ENCODE results near the gene MICU2.

MICU2 gene

DNA sequence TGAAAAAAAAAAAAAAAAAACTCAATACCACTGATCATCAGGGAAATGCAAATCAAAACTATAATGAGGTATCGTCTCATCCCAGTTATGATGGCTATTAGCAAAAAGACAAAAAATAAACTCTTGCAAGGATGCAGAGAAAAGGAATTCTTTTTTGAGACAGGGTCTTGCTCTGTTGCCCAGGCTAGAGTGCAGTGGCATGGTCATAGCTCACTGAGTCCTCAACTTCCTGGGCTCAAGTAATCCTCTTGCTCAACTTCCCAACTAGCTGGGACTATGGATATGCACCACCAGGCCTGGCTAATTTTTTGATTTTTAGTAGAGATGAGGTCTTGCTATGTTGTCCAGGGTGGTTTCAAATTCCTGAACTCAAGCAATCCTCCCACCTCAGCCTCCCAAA, 59.5 kb downstream of the MICU2 start:
- DNase-seq = no peak

DNA sequence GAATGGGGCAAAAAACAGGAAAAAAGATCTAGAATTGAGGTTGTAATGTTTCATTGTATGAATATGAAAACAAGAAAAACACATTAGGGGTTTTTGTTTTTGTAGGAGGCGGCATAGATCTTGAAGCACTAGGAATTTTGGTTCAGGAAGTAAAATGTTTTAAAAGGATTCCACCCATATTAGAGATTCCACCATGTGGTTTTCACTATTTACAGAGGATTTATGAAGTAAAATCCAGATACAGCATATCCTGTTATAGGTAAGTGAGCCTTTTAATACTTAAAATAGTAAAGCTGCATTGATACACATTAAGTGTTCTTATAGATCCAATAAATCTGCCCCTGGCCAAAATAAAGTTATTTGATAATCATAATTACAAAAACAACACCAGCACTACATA, 61.4 kb downstream of the MICU2 start:
- DNase-seq = no peak

DNA sequence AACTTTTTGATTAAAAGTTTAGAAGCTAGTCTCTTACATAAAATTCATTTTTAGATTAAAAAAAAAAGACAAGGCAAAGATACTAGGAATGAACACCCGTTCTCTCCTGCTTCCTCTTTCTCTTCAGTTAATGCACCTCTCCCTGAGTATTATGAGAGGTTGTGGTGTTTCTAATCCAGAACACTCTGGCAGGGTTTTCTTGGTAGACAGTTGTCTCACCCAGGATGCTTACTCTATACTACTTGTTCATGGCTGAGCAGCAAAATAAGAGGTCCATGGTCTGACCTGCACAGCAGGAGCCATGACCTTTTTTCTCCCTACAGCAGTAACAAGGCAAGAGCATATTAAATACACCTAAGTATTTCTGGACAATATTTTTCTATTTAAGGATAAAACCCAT, 62.0 kb downstream of the MICU2 start:
- DNase-seq = no peak

DNA sequence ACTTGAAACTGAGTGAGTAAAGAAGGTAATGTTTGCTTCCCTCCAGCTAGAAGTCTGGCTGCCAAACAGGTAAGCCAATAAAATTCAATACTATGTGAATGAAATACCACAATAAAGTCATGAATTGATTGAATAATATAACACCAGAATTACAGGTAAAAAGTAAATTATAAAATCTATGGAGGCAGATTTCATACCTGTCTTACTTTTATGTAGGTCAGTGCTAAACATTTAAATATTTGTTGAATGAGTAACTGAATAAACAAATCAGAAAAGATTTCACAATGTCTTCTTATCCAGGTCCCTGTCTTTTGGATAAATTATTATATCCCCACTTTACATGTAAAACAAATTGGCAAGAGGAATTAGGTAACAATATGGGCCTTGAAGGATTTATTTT, 62.7 kb downstream of the MICU2 start:
- no peak for DNase-seq

DNA sequence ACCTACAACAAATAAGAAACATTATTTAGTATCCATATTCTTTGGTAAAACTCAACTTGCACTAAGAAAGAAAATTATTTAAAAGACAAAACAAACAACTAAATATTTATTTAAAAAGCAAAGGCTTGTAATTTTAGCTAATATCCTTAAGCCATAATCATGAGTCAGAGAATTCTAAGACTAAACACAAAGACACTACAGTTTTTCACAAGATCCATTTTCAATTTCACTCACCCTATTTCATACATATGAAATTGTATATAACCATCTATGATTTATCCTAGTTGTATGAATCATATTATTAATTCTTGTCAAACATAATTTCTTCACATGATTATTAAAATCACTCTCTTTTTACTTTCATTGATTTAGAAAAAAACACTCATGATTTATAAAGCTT, 64.3 kb downstream of the MICU2 start:
- DNase-seq = no peak

DNA sequence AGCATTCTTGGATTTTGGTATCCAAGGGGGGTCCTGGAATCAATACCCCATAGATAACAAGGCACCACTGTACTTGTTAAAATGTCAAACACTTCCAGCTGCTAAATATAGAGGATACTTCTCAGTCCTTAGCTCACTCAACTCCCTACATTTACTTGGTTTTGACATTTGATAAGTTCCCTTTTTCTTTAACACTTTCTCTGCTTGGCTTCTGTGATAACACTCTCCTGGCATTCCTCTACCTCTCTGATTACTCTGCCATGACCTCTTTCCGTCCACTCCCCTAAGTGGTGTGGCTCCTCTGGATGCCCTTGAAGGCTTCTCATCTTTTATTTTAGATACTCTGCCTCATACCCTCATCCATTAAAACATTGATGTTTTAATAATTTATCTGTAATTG, 65.2 kb downstream of the MICU2 start:
- no peak for DNase-seq

DNA sequence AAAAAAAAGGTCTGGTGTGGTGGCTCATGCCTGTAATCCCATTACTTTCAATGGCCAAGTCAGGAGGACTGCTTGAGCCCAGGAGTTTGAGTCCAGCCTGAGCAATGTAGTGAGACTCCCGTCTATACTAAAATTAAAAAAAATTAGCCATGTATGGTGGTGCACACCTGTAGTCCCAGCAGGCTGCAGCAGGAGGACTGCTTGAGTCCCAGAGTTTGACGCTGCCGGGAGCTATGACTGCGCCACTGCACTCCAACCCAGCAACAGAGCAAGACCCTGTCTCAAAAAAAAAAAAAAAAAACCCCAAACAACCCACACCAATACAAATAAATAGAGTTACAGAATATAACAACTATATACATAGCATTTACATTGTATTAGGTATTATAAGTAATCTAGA, 65.7 kb downstream of the MICU2 start:
- no peak for DNase-seq

DNA sequence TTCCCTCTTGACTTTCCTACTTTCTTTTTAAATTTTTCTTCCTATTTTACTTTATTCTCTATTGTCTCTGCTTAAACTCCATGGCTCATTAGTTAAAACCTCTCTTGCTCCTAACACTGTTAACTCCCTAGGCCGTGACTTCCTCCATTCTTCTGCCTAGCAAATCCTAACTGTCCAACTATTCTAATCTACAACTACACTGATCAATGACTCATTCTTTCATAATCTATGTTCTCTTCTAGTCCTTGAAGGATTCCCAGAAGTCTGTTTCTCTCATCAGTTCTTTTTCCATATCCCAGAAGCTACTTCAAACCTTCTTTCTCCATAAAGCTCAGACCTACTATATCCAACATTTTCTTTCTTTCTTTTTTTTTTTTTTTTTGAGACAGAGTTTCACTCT, 66.9 kb downstream of the MICU2 start:
- no peak for DNase-seq

DNA sequence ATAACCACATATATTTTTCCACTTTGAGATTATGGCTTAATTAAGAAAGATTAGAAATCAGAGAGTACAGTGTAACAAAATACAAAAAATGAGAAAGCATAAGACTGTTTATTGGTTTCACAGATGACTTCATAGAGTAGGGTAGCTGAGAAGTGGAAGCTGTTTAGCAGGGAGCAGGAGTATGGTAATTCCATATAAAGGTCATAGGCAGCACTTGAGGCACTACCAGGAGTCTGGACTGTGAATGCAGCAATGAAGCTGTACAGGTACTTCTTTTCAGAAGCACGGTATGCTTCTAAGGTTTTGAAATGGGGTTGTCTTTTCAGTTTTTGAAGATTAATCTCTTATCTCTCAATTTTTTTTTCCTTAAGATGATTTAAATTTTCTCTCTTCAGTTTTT, 69.2 kb downstream of the MICU2 start:
- DNase-seq = no peak

DNA sequence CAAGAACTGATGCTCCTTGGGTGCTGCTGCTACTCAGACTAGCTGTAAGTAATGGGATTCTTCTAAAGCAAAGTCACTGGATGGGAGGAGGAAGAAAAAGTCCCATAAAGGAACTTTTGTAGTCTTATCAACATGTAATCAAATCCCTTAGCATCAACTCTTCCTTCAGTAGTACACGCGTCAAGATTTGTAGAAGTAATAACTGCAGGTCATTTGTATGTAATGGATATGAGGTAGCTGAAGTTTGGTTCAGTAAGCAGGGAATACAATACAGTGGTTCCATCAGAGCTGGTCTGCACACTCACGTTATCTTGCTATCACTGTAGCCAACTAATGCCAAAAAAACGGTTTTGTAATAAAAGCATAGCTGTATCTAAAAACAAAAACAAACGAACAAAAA, 72.5 kb downstream of the MICU2 start:
- no peak for DNase-seq

DNA sequence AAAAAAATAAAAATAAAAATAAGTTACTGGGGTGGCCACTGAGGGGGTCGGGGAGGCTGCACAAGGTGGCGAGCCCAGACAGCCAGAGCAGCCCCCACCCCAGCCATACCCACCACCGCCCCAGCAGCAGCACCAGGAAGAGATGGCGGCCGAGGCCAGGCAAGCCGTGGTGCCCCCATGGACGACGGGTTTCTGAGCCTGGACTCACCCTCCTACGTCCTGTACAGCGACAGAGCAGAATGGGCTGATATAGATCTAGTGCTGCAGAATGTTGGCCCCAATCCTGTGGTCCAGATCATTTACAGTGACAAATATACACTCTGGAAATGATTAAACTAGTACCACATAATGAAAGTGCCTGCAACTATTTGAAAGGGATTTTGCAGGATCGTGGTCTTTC, 73.3 kb downstream of the MICU2 start:
- DNase-seq = no peak

DNA sequence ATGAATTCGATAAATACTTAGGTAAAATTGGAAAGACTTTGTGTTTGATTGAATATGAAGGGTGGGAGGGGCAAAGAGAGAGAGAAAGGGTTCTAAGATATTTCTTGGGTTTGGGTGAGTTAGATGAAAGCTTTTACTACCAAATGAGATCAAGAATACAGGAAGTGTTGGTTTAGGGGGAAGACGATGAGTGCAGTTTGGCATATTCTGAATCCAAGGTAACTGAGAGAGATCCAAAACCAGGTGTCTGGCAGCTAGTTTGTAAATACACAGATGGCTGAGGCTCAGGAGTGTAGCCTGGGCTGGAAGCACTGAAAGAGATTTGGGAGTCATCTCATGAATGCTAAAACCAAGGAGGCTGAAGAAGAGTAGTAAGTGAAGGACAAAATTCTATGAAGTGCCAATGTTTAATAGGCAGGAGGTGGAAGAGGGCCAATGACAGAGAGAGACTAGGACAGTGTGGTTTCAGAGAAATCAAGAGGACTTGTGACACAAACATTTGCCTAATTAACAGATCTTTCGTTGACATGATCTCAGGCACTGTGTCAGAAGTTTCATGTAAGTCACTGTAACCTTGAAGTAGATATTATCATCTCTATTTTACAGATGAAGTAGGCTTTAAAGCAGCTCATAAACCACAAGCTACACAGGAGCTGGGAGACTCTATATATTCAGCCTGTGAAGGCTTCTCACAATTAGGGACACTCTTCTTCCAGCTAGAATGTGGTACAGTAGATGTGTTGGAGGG, 74.7 kb downstream of the MICU2 start:
- DNase-seq = no peak

DNA sequence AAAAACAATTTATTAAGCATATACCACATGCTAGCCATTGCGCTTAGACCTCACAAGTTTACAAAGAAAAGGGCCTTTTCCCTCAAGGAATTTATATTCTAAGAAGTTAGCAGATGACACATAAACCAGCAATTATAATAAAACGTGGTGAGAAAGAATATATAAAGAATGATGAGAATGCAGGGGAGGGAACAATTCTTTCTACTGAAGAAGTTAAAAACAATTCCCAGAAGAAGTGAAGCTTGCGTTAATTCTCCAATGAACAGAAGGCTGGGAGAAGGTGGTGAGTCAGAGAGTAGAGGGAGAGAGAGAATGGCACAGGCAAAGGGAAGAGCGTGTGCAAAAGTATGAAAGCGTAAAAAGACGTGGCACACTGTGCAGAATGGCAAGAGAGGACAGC, 75.4 kb downstream of the MICU2 start:
- DNase-seq = no peak

DNA sequence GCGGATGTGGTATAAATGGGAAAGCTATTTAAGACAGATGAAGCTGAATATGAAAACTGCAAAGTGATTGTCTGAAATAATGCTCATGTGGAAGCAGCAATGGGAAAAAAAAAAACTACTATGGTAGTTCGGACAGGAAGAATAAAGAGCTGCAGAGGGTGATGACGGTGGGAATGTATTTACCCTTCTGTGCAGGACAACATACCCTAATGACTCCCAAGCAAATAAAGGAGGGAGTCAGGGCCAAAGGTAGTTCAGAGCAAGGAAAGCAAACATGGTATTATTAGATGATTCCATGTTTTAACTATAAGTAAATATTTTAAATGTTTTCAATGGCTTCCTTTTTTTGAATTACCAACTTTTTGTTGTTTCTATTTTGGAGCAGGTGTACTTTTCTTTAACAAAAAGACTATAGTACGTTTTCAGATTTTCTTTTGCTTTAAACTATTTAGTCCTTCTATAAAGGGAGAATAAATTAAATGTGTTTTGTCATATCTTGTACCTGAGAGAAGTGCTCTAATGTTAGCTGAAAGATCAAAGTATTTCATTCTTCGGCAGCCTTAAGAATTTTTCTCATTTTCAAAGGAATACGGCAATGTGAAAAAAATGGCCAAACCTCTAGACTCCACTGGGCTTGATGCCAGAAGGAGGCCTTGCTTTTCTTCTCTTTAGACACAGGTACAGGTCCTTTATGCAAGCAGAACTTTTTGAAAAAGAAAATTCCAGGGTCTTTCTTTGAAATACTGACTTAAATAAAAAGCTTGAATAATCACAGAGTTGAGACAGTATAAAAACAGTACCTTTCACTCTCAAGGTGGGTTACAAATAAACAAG, 77.0 kb downstream of the MICU2 start:
- no peak for DNase-seq

DNA sequence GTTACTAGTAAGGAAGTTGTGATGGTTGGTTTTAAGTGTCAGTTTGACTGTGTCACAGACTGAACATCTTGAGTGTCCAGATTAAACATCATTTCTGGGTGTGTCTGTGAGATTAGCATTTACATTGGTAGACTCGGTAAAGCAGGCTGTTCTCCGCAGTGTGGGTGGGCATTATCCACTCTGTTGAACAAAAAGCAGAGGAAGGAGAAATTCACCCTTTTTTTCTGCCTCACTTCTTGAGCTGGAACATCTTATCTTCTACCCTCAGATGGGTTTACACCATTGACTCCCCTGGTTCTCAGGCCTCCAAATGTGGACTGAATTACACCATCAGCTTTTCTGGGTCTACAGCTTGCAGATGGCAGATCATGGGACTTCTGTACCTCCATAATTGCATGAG, 81.1 kb downstream of the MICU2 start:
- no peak for DNase-seq

DNA sequence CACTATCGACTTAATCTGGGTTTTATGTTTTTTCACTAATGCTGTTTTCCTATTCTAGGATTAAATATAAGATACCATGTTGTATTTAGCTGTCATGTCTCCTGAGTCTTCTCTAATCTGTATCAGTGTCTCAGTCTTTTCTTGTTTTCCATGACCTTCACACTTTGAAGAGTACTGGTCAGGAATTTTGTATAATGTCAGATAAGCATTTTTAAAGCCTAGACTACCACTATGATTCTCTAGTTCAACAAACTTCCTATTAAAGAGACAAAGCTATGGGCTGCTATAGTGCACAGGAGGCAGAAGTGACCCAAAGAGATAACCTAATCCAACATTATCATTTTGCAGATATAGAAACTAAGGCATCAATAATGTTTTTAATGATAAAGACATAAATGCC, 81.8 kb downstream of the MICU2 start:
- no peak for DNase-seq

DNA sequence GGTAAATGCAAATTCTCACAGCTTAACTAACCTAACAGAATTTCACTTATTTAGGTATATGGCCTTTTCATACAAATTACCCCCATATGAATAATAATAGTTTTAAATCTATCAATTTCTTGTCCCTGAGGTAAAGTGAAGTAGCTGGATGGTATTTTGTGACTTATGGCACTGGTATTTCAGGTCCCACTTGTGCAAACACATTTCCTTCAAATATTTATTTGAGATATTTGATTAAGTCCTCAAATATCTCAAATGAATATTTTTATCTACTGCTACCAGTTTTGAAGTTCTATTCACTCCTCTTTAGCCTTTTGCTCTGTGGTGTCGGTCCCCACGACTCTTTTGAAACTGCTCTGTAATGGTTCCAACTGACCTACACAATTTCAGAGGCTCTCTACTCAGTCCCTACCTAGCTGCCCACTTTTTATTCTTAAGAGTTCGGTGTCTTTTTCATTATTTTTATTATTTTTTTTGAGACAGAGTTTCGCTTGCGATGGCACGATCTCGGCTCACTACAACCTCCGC, 85.3 kb downstream of the MICU2 start:
- no peak for DNase-seq

DNA sequence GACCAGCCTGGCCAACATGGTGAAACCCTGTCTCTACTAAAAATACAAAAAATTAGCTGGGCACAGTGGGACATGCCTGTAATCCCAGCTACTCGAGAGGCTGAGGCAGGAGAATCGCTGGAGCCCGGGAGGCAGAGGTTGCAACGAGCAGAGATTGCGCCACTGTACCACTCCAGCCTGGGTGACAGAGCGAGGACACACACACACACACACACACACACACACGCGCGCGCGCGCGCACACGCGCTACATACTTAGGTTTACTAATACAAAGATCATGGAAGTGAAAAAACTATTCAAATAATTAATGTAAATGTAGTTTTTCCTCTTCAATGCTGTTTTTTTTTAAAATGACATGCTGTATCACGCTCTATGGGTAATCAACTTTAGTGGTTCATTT, 86.4 kb downstream of the MICU2 start:
- no peak for DNase-seq

DNA sequence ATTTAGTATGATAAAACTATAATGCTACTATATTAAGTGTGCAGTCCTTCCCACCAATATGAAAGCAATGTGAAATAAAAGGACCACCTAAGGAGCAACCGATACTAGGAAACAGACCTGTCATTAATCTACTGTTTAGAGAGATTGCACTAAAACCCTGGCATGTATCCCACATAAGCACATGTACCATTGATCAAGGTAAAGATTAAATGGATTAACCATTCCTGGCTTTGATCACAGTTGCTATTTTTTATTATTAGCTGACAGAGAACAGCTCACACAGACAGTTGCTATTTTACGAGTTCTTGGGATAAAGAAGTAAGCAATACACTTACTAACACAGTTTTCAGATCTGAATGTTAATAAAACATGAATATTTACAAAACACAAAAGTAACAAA, 87.2 kb downstream of the MICU2 start:
- DNase-seq = no peak

DNA sequence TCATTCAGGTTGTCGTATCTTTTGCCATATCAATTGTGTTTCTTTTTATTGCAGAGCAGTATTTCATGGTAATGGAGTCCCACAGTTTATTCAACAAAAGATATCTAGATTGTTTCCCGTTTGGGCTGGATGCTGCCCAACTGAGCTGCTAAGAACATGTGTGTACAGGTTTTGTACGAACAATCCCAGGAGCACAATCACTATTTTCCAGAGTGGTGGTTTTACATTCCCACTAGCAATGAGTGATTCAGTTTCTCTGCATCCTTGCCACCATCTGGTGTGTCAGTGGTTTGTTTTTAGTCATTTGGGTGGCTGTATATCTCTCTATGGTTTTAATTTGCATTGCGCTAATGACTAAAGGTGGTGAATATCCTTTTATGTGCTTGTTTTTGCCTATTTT, 92.1 kb downstream of the MICU2 start:
- DNase-seq = no peak

DNA sequence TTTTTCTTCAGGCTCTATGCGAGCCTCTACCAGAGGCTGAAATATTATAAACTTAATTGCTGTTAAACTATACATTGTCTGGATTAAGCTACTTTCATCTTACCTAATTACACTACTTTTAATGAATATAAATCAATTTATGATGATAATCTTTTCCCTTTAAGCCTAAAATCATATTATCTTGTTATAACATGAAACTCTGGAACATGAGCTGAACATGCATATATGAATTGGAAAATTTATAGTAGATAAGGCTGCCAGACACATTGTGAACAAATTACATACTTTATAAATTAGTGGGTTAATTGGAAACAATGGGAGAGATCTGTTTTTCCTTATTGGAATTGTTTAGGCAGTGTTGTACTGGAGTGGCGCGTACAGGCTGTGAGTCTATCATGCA, 99.6 kb downstream of the MICU2 start:
- DNase-seq = no peak

DNA sequence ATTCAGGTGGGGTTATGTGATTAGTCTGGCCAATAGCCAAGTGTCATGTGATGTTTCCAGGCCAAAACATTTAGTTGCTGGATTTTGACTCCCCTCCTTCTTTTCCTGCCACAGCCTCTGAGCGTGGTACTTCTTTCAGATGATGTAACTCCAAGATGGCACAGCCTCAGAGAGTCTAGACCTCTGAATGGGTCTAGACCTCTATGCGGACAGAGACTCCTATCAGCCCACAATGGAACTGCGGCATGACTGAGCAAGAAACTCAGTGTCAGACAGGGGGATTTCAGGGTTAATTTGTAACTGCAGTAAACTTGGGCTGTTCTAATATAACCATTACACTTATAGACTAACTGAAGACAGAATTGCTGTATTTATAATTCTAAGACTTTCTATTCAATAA, 102.3 kb downstream of the MICU2 start:
- DNase-seq = no peak

DNA sequence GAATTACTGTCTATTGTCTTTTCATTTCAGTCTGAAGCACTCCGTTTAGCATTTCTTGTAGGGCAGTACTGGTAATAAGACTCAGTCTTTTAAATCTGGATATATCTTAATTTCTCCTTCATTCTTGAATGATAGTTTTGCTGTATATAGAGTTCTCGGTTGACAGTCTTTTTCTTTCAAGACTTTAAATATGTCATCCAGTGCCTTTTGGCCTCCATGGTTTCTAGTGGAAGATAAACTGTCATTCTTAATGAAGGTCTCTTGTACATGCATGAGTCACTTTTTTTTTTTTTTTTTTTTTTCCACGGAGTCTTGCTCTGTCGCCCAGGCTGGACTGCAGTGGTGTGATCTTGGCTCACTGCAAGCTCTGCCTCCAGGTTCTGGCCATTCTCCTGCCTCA, 117.6 kb downstream of the MICU2 start:
- no peak for DNase-seq

DNA sequence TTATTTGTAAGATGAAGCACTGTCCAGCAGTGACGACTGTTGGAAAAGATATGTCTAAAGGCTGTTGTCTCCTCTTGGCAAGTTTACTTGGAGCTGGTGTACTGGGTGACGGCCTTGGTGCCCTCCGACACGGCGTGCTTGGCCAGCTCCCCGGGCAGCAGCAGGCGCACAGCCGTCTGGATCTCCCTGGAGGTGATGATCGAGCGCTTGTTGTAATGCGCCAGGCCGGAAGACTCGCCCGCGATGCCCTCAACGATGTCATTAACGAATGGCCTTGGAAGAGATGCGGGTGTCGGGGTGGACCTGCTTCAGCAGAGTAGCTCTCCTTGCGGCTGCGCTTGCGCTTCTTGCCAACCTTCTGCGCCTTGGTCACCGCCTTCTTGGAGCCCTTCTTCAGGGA, 120.2 kb downstream of the MICU2 start:
- DNase-seq = no peak

DNA sequence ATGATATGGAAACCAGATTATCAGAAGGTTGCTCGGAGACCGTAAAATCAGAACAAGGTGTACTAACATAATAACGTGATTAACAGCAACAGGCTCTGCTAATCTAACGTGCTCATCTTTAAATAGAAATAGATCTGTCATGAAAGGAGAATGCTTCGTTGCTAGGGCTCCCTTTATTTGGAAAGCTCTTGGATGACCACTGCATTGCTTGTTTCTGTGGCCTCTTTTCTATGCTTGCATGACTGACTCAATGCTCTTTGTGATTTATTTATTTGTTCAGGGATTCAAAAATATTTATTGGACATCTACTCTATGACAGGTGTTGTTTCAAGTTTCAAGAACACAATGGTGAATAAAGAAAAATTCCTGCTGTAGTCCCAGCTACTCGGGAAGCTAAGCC, 122.6 kb downstream of the MICU2 start:
- no peak for DNase-seq

Measured in NCI-H1105 treated with DMSO at 0.1 percent for 48 hours (cell line).